Lower lobe of right lung (tissue), 2 donors: ENCODE data around the gene SLC16A8. TPM values are rescaled to one million over a fixed set of nuclear protein-coding genes. Genes with fewer than 3 reads are reported as not detected.

Experiments used
- ATAC-seq, 2 donors: fragments of 200-7000 bp; cut with Tn5 transposase; one replicate each; pipeline ENCODE4 v1.9.1; 2020 to 2022; ENCODE audit warnings: mild to moderate bottlenecking in 2 of 2, moderate library complexity in 2 of 2
- DNase-seq: peaks from one replicate; pipeline ENCODE4 v3.0.0-alpha.2; 2020
- H3K27ac ChIP-seq: fragments of 200-600 bp; one replicate; pipeline ENCODE4 v1.8.0; 2022
- H3K27me3 ChIP-seq: fragments of 200-600 bp; one replicate; pipeline ENCODE4 v1.8.0; 2022; ENCODE audit warnings: low read depth
- H3K36me3 ChIP-seq: fragments of 200-600 bp; one replicate; pipeline ENCODE4 v1.8.0; 2022; ENCODE audit warnings: mild to moderate bottlenecking
- H3K4me1 ChIP-seq: fragments of 200-600 bp; one replicate; pipeline ENCODE4 v1.8.0; 2022
- H3K4me3 ChIP-seq: fragments of 200-600 bp; one replicate; pipeline ENCODE4 v1.8.0; 2022; ENCODE audit warnings: mild to moderate bottlenecking
- H3K9me3 ChIP-seq: fragments of 200-600 bp; one replicate; pipeline ENCODE4 v1.8.0; 2022
- intact Hi-C: fragments of 100-400 bp; cut with DNase I; formaldehyde crosslinking; loops from one replicate; pipeline ENCODE4 v1.11.0; 2022
- total RNA-seq: library from RNA; stranded (reverse); fragmentation: NEBNext Ultra II Directional; extraction: Animal tissue kit (Norgen Biotek cat#: 25700); gene quantifications from one replicate; pipeline ENCODE4 v1.2.1, GENCODE V29; 2021
- TF ChIP-seq, protein P1 (sequence below): fragments of 200-600 bp; IDR thresholded peaks from one replicate; pipeline ENCODE4 v1.8.0; 2022; ENCODE audit warnings: antibody characterized with exemption, mild to moderate bottlenecking
- donor health status: DM: no; HTN: yes; CAD: no; lungs with severe emphysema.

SLC16A8 gene
- total RNA-seq, 1 donor from 2014 or later: 0.24 TPM

DNA sequence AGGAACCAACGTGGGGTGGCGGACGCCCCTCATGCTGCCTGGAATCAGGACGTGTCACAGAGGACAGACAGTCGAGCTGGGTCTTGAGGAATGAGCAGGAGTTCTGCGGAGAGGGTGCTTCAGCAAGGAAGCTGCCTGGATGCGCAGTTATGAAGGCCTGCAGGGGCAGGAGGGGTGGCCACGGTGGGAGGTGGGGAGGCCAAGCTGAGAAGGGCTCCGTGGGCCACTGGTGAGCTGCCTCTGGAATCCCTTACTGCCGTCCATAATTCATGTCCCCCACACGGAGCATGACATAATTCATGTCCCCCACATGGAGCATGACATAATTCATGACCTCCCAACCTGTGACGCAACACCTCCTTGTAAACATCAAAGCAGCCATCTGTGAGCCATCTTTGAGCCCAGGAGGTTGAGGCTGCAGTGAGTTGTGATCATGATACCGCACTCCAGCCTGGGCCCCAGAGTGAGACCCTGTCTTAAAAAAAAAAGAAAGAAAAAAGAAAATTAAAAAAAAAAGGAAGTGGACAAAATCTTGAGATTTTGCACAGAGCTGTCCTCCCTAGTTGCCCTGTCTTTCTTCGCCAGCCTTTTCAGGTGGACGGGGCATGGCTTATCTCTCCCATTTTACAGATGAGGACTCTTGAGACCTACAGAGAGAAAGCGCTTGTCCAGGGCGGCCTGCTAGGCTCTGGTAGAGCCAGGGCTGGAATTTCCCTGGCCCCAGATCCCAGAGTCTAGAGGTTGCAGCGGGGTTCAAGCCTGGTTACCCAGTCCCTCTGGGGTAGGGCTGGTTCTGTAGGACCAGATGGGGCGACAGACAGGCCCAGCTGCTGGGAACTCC is 51.1 kb downstream of the SLC16A8 start:
- Histone ChIP-seq H3K4me3 (no peak overlapping the region), H3K36me3 (no peaks in the 10 kb centered on the region), H3K4me1 (peaks cover 24% of the 10 kb centered on the region), H3K9me3 (no peaks in the 10 kb centered on the region), H3K27me3 (no peaks in the 10 kb centered on the region), H3K27ac (peak overlapping the region; percentile 65)
- TF ChIP-seq, protein P1, sequence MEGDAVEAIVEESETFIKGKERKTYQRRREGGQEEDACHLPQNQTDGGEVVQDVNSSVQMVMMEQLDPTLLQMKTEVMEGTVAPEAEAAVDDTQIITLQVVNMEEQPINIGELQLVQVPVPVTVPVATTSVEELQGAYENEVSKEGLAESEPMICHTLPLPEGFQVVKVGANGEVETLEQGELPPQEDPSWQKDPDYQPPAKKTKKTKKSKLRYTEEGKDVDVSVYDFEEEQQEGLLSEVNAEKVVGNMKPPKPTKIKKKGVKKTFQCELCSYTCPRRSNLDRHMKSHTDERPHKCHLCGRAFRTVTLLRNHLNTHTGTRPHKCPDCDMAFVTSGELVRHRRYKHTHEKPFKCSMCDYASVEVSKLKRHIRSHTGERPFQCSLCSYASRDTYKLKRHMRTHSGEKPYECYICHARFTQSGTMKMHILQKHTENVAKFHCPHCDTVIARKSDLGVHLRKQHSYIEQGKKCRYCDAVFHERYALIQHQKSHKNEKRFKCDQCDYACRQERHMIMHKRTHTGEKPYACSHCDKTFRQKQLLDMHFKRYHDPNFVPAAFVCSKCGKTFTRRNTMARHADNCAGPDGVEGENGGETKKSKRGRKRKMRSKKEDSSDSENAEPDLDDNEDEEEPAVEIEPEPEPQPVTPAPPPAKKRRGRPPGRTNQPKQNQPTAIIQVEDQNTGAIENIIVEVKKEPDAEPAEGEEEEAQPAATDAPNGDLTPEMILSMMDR: no peak
- intact Hi-C loops: no loop called here
- DNase-seq: no peak
- ATAC-seq: peak in 1 of 2 donors; percentile 13

DNA sequence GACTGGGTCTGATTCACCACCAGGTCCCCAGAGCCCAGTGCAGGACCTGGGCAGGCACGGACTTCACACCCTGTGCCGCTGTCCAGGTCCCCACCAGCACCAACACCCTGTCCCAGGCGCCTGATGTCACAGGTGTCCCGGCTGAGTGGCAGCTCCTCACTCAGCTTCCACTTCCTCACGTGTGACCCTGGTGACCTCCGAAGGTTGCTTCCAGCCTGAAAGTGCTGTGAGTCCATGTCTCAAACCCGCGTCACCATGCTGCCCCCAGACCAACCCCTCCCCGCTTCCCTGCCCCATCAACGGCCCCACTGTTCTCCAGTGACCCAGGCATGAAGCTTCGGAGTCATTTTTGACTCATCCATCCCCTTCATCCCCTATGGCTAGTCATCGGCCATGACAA is 52.5 kb downstream of the SLC16A8 start:
- no peak for DNase-seq
- Histone ChIP-seq H3K4me1 (peaks cover 24% of the 10 kb centered on the region), H3K9me3 (no peaks in the 10 kb centered on the region), H3K27ac (no peak overlapping the region), H3K4me3 (no peak overlapping the region), H3K36me3 (no peaks in the 10 kb centered on the region), H3K27me3 (no peaks in the 10 kb centered on the region)
- TF ChIP-seq, protein P1: no peak
- no peak for ATAC-seq
- intact Hi-C loops: no loop called here

DNA sequence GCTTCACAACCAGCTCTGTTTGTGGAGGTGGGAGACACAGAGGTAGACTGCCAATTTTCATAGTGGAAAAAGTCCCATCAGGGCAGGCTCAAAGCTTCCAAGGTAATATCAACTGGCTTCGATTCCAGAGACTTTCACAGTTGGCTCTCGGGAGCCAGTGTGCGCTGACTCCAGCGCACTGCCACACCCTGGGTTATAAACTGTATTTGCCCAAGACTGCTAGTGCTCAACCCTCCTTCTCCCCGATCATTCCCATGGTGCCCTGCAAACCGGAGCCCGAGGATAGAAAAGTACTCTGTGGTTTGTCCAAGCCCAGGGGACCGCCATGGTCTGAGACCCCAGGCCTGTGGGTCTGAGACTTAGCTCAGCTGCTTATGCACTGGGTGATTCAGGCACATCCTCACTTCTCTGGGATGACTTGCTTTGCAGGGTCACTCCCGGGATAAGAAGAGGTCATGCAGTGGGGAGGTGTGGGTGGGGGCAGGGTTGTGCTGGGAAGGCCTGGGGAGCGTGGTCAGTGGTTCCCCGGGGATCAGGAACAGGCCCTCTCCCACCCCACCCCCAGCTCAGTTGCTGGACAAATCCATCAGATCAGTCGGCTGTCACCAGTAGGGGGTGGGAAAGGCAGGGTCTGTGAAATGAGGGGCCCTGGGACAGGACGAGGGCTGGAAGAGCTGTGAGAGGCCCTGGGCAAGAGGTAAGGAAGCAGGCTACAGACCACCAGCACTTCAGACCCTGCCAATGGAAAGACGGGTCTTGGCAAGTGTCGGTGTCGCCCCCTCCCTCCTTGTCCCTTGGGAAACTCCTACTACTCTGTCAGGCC is 53.5 kb downstream of the SLC16A8 start:
- H3K27ac ChIP-seq: no peak overlapping the region
- H3K27me3 ChIP-seq: no peaks in the 10 kb centered on the region
- TF ChIP-seq, protein P1: no peak
- intact Hi-C loops: no loop called here
- H3K9me3 ChIP-seq: no peaks in the 10 kb centered on the region
- DNase-seq: no peak
- H3K36me3 ChIP-seq: no peaks in the 10 kb centered on the region
- no peak for ATAC-seq
- peaks cover 24% of the 10 kb centered on the region for H3K4me1 ChIP-seq
- no peak overlapping the region for H3K4me3 ChIP-seq

DNA sequence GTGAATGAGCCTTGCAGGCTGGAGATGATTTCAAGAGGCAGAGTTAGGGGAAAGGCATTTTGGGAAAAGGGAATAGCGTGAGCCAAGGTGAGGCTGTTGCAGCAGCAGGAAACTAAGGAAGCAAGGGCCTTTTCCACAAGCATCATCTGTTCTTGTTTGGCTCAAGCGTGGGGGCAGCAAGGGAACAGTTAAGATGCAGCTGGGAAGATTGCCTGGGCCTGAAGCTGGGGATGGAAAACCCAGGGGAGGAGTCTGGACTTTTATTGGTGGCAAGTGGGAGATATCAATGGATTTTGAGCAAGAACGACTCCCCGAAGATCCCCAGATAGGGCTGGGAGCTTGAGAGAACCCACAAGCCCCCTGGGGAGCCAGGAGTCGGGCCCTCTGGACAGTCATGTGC is 54.1 kb downstream of the SLC16A8 start:
- intact Hi-C loops: no loop called here
- H3K4me1 ChIP-seq: peaks cover 23% of the 10 kb centered on the region
- ATAC-seq (no peak), DNase-seq (no peak)
- TF ChIP-seq, protein P1: no peak
- no peaks in the 10 kb centered on the region for H3K9me3 ChIP-seq
- no peak overlapping the region for H3K27ac ChIP-seq
- H3K36me3 ChIP-seq: no peaks in the 10 kb centered on the region
- H3K4me3 ChIP-seq: no peak overlapping the region
- H3K27me3 ChIP-seq: no peaks in the 10 kb centered on the region

DNA sequence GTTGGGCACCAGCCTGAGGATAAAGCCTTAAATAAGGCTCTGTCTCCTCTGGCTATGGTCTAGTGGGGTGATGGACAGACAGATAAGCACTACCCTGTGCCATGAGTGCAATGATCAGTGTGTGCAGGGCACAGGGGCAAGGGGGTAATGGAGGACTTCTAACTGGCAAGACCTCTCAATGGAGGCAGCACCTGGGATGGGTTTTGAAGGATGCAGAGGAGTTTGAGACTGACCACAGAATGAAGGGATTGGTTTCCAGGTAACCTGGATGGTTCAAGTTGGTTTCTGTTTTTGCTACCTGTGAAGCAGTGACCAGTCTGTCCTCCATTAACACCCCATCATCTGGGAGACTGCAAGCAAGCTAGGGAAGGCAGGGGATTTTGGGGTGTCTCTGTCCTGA is 54.6 kb downstream of the SLC16A8 start:
- ATAC-seq (no peak), DNase-seq (no peak)
- Histone ChIP-seq H3K27ac (no peak overlapping the region), H3K27me3 (no peaks in the 10 kb centered on the region), H3K36me3 (no peaks in the 10 kb centered on the region), H3K4me1 (peaks cover 18% of the 10 kb centered on the region), H3K9me3 (no peaks in the 10 kb centered on the region), H3K4me3 (no peak overlapping the region)
- intact Hi-C loops: no loop called here
- TF ChIP-seq, protein P1: no peak
